ENCODE measurements around the gene DPEP1. TPM values are rescaled to one million over a fixed set of nuclear protein-coding genes. Genes with fewer than 3 reads are reported as not detected.
A peak's percentile ranks its signal among the peaks of the same experiment; 100 is the strongest.

The DPEP1 gene
- total and polyA plus RNA-seq, 2 experiments from 2014 or later: 1.7 to 2.3 TPM

DNA sequence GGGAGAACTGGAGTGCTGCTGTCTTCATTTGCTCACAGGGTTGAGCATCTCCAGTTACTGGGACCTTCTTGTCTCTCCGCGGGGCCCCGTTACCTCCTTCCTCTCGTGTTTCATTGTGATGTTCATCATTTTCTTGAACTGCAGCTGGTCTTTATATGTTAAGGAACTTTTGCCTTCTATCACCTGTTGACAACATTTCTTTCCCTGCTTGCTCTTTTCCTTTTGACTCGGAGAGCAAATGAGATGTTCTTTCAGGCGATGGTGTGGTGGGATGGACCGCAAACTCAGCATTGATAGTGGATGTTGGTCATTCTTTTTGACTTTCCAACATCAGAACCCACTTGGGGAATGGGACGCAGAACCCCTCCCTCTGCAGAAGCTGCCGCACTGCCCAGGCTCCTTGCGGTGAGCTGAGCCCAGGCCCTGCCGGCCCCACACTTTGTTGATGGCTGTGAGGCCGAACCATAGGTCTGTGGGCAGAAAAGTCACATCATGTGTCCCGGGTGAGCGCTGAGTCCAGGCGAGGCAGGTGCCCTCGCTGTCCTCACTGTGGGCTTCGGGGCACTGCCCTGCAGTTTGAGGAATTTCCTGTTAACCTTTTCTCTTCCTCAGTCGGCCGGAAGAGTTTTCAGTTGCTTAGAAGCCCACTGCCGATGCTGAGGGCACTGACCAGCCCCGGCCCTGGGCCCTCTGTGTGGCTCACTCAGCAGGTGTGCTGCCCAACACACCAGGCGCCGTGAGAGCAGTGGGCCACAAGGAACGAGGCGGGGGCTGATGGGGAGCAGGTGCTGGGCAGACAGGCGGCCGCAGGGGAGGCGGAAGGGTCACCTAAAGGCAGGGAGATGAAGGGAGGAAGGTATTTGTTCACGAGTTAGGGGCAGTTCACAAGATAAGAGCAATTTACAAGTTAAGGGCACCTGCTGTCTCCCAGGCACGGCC lies 45.5 kb upstream of the DPEP1 start:
- no peak overlapping the region for H3K4me3 ChIP-seq
- Mint-ChIP-seq H3K27ac (no peak overlapping the region), H3K9me3 (peaks cover 2% of the 10 kb centered on the region; the same call in 1 of the 3 replicates), H3K27me3 (ENCODE audit: insufficient read depth, low read depth, poor library complexity) (peaks cover 28% of the 10 kb centered on the region), H3K36me3 (ENCODE audit: low read depth) (peaks cover 22% of the 10 kb centered on the region), H3K4me3 (peak overlapping the region; percentile 16; the same call in 1 of the 3 replicates), H3K4me1 (peaks cover 25% of the 10 kb centered on the region)
- H3K4me1 ChIP-seq (ENCODE audit: insufficient read depth): peaks cover 17% of the 10 kb centered on the region
- peaks cover 7% of the 10 kb centered on the region for H3K79me2 ChIP-seq (replicated peaks; ENCODE audit: insufficient read depth)
- H2AFZ ChIP-seq: no peak overlapping the region
- peaks cover 8% of the 10 kb centered on the region for H4K20me1 ChIP-seq (replicated peaks; ENCODE audit: insufficient read depth)
- H3K27ac ChIP-seq (ENCODE audit: low read depth): no peak overlapping the region
- ATAC-seq (no peak), DNase-seq (ENCODE audit: low spot score) (no peak)
- peaks cover 7% of the 10 kb centered on the region for H3K27me3 ChIP-seq (ENCODE audit: insufficient read depth)
- H3K9me2 ChIP-seq (ENCODE audit: insufficient read depth): no peaks in the 10 kb centered on the region
- H3K4me2 ChIP-seq: no peak overlapping the region
- peaks cover 36% of the 10 kb centered on the region for H3F3A ChIP-seq (replicated peaks; ENCODE audit: low read depth)
- H3K36me3 ChIP-seq (ENCODE audit: insufficient read depth): peaks cover 12% of the 10 kb centered on the region
- TF ChIP-seq ZNF331 (CRISPR knock-in tag; IDR thresholded peaks at IDR 0.05; ENCODE audit: low read depth) (no peak), JUNB (IDR thresholded peaks at IDR 0.05; ENCODE audit: unreplicated experiment) (no peak), EZH2phosphoT487 (IDR thresholded peaks at IDR 0.05; ENCODE audit: unreplicated experiment) (no peak), NANOG (IDR thresholded peaks at IDR 0.05; ENCODE audit: borderline replicate concordance) (no peak), CREB1 (CRISPR knock-in tag; IDR thresholded peaks at IDR 0.05; ENCODE audit: low read depth) (no peak), POLR2AphosphoS5 (IDR thresholded peaks at IDR 0.05; ENCODE audit: low read depth) (no peak), ZNF114 (CRISPR knock-in tag; IDR thresholded peaks at IDR 0.05) (no peak), EZH2 (IDR thresholded peaks at IDR 0.05; ENCODE audit: low read depth, unreplicated experiment) (no peak), STAT1 (IDR thresholded peaks at IDR 0.05; ENCODE audit: unreplicated experiment) (no peak)
- TF ChIP-seq, protein P1, sequence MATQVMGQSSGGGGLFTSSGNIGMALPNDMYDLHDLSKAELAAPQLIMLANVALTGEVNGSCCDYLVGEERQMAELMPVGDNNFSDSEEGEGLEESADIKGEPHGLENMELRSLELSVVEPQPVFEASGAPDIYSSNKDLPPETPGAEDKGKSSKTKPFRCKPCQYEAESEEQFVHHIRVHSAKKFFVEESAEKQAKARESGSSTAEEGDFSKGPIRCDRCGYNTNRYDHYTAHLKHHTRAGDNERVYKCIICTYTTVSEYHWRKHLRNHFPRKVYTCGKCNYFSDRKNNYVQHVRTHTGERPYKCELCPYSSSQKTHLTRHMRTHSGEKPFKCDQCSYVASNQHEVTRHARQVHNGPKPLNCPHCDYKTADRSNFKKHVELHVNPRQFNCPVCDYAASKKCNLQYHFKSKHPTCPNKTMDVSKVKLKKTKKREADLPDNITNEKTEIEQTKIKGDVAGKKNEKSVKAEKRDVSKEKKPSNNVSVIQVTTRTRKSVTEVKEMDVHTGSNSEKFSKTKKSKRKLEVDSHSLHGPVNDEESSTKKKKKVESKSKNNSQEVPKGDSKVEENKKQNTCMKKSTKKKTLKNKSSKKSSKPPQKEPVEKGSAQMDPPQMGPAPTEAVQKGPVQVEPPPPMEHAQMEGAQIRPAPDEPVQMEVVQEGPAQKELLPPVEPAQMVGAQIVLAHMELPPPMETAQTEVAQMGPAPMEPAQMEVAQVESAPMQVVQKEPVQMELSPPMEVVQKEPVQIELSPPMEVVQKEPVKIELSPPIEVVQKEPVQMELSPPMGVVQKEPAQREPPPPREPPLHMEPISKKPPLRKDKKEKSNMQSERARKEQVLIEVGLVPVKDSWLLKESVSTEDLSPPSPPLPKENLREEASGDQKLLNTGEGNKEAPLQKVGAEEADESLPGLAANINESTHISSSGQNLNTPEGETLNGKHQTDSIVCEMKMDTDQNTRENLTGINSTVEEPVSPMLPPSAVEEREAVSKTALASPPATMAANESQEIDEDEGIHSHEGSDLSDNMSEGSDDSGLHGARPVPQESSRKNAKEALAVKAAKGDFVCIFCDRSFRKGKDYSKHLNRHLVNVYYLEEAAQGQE (IDR thresholded peaks at IDR 0.05; ENCODE audit: unreplicated experiment): no peak
- TF ChIP-seq, protein P2, sequence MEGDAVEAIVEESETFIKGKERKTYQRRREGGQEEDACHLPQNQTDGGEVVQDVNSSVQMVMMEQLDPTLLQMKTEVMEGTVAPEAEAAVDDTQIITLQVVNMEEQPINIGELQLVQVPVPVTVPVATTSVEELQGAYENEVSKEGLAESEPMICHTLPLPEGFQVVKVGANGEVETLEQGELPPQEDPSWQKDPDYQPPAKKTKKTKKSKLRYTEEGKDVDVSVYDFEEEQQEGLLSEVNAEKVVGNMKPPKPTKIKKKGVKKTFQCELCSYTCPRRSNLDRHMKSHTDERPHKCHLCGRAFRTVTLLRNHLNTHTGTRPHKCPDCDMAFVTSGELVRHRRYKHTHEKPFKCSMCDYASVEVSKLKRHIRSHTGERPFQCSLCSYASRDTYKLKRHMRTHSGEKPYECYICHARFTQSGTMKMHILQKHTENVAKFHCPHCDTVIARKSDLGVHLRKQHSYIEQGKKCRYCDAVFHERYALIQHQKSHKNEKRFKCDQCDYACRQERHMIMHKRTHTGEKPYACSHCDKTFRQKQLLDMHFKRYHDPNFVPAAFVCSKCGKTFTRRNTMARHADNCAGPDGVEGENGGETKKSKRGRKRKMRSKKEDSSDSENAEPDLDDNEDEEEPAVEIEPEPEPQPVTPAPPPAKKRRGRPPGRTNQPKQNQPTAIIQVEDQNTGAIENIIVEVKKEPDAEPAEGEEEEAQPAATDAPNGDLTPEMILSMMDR (conservative IDR thresholded peaks at IDR 0.05; ENCODE audit: low read depth in 2 of 2): no peak
- TF ChIP-seq, protein P3, sequence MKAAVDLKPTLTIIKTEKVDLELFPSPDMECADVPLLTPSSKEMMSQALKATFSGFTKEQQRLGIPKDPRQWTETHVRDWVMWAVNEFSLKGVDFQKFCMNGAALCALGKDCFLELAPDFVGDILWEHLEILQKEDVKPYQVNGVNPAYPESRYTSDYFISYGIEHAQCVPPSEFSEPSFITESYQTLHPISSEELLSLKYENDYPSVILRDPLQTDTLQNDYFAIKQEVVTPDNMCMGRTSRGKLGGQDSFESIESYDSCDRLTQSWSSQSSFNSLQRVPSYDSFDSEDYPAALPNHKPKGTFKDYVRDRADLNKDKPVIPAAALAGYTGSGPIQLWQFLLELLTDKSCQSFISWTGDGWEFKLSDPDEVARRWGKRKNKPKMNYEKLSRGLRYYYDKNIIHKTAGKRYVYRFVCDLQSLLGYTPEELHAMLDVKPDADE (IDR thresholded peaks at IDR 0.05): no peak
- TF ChIP-seq, protein P4, sequence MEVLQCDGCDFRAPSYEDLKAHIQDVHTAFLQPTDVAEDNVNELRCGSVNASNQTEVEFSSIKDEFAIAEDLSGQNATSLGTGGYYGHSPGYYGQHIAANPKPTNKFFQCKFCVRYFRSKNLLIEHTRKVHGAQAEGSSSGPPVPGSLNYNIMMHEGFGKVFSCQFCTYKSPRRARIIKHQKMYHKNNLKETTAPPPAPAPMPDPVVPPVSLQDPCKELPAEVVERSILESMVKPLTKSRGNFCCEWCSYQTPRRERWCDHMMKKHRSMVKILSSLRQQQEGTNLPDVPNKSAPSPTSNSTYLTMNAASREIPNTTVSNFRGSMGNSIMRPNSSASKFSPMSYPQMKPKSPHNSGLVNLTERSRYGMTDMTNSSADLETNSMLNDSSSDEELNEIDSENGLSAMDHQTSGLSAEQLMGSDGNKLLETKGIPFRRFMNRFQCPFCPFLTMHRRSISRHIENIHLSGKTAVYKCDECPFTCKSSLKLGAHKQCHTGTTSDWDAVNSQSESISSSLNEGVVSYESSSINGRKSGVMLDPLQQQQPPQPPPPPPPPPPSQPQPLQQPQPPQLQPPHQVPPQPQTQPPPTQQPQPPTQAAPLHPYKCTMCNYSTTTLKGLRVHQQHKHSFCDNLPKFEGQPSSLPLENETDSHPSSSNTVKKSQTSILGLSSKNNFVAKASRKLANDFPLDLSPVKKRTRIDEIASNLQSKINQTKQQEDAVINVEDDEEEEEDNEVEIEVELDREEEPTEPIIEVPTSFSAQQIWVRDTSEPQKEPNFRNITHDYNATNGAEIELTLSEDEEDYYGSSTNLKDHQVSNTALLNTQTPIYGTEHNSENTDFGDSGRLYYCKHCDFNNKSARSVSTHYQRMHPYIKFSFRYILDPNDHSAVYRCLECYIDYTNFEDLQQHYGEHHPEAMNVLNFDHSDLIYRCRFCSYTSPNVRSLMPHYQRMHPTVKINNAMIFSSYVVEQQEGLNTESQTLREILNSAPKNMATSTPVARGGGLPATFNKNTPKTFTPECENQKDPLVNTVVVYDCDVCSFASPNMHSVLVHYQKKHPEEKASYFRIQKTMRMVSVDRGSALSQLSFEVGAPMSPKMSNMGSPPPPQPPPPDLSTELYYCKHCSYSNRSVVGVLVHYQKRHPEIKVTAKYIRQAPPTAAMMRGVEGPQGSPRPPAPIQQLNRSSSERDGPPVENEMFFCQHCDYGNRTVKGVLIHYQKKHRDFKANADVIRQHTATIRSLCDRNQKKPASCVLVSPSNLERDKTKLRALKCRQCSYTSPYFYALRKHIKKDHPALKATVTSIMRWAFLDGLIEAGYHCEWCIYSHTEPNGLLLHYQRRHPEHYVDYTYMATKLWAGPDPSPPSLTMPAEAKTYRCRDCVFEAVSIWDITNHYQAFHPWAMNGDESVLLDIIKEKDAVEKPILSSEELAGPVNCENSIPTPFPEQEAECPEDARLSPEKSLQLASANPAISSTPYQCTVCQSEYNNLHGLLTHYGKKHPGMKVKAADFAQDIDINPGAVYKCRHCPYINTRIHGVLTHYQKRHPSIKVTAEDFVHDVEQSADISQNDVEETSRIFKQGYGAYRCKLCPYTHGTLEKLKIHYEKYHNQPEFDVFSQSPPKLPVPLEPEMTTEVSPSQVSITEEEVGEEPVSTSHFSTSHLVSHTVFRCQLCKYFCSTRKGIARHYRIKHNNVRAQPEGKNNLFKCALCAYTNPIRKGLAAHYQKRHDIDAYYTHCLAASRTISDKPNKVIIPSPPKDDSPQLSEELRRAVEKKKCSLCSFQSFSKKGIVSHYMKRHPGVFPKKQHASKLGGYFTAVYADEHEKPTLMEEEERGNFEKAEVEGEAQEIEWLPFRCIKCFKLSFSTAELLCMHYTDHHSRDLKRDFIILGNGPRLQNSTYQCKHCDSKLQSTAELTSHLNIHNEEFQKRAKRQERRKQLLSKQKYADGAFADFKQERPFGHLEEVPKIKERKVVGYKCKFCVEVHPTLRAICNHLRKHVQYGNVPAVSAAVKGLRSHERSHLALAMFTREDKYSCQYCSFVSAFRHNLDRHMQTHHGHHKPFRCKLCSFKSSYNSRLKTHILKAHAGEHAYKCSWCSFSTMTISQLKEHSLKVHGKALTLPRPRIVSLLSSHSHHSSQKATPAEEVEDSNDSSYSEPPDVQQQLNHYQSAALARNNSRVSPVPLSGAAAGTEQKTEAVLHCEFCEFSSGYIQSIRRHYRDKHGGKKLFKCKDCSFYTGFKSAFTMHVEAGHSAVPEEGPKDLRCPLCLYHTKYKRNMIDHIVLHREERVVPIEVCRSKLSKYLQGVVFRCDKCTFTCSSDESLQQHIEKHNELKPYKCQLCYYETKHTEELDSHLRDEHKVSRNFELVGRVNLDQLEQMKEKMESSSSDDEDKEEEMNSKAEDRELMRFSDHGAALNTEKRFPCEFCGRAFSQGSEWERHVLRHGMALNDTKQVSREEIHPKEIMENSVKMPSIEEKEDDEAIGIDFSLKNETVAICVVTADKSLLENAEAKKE (CRISPR knock-in tag; IDR thresholded peaks at IDR 0.05): no peak

Data from GM23338 (cell line).